ENCODE data around the gene GAD1.

GAD1 gene

DNA sequence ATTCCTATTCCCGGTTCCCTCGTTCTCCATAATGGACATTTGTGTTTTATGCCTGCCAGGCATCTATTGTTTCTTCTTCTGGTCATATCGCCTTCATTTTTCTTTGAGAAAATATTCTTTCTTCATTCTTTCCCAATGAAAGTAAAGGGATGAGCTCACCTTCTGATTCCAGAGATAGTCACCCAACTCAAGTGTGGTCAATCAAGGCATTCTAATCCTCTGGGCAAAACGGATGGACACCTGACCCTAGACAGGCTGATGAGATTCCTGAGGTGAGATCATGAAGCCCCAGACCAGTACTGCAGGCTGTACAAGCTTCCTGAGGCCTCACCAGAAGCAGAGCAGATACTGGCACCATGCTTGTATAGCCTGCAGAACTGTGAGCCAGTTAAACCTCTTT lies 52.8 kb downstream of the GAD1 start:
- H3K36me3 ChIP-seq (ENCODE audit: low read length): no peaks in the 10 kb centered on the region
- H3K4me2 ChIP-seq (ENCODE audit: low read depth, low read length, poor library complexity, severe bottlenecking): no peak overlapping the region
- no peak overlapping the region for H2AFZ ChIP-seq (ENCODE audit: low read depth, low read length, severe bottlenecking)
- no peaks in the 10 kb centered on the region for H3F3A ChIP-seq (ENCODE audit: insufficient read depth)
- H4K20me1 ChIP-seq (ENCODE audit: low read depth, low read length): no peaks in the 10 kb centered on the region
- H3K27me3 ChIP-seq (ENCODE audit: low read length): no peaks in the 10 kb centered on the region
- TF ChIP-seq EZH2phosphoT487 (conservative IDR thresholded peaks at IDR 0.05; ENCODE audit: low read length): no peak
- TF ChIP-seq CTCF (IDR thresholded peaks at IDR 0.05; ENCODE audit: insufficient read depth, low read length, poor library complexity, severe bottlenecking): no peak
- H3K4me3 ChIP-seq (ENCODE audit: insufficient read depth, low read length, poor library complexity, severe bottlenecking): no peak overlapping the region
- no peaks in the 10 kb centered on the region for H3K79me2 ChIP-seq (ENCODE audit: insufficient read depth, low read length)
- no peaks in the 10 kb centered on the region for H3K9me2 ChIP-seq (replicated peaks; ENCODE audit: insufficient read depth, low read length)
- no peak overlapping the region for H3K27ac ChIP-seq (ENCODE audit: low read depth, low read length)
- no peaks in the 10 kb centered on the region for H3K9me3 ChIP-seq (ENCODE audit: insufficient read depth, low read length)
- no peak overlapping the region for H3K9ac ChIP-seq (ENCODE audit: low read length)

- peak overlapping the region; percentile 77 for H2AFZ ChIP-seq (ENCODE audit: low read depth, low read length, severe bottlenecking)
- H3K9me3 ChIP-seq (ENCODE audit: insufficient read depth, low read length): no peaks in the 10 kb centered on the region
- TF ChIP-seq CTCF (IDR thresholded peaks at IDR 0.05; ENCODE audit: insufficient read depth, low read length, poor library complexity, severe bottlenecking): peak; percentile 94
- no peak for TF ChIP-seq EZH2phosphoT487 (conservative IDR thresholded peaks at IDR 0.05; ENCODE audit: low read length)
- no peak overlapping the region for H3K4me3 ChIP-seq (ENCODE audit: insufficient read depth, low read length, poor library complexity, severe bottlenecking)
- H3K9me2 ChIP-seq (replicated peaks; ENCODE audit: insufficient read depth, low read length): no peaks in the 10 kb centered on the region
- H3K36me3 ChIP-seq (ENCODE audit: low read length): no peaks in the 10 kb centered on the region
- H3K9ac ChIP-seq (ENCODE audit: low read length): peak overlapping the region; percentile 3; the same call in 1 of the 2 replicates
- no peak overlapping the region for H3K27ac ChIP-seq (ENCODE audit: low read depth, low read length)
- peak overlapping the region; percentile 26 for H3K4me2 ChIP-seq (ENCODE audit: low read depth, low read length, poor library complexity, severe bottlenecking)
- no peaks in the 10 kb centered on the region for H3F3A ChIP-seq (ENCODE audit: insufficient read depth)
- no peaks in the 10 kb centered on the region for H3K79me2 ChIP-seq (ENCODE audit: insufficient read depth, low read length)
- no peaks in the 10 kb centered on the region for H3K27me3 ChIP-seq (ENCODE audit: low read length)
- H4K20me1 ChIP-seq (ENCODE audit: low read depth, low read length): no peaks in the 10 kb centered on the region
These were observed 56.5 kb downstream of the GAD1 start for GRCh38 chr2:170873035-170873692.

GRCh38 chr2:170878066-170878465 lies 61.4 kb downstream of the GAD1 start:
- H3F3A ChIP-seq (ENCODE audit: insufficient read depth): no peaks in the 10 kb centered on the region
- no peaks in the 10 kb centered on the region for H3K79me2 ChIP-seq (ENCODE audit: insufficient read depth, low read length)
- H4K20me1 ChIP-seq (ENCODE audit: low read depth, low read length): no peaks in the 10 kb centered on the region
- TF ChIP-seq EZH2phosphoT487 (conservative IDR thresholded peaks at IDR 0.05; ENCODE audit: low read length) (no peak), CTCF (IDR thresholded peaks at IDR 0.05; ENCODE audit: insufficient read depth, low read length, poor library complexity, severe bottlenecking) (no peak)
- H3K9me2 ChIP-seq (replicated peaks; ENCODE audit: insufficient read depth, low read length): no peaks in the 10 kb centered on the region
- no peaks in the 10 kb centered on the region for H3K27me3 ChIP-seq (ENCODE audit: low read length)
- no peak overlapping the region for H3K4me3 ChIP-seq (ENCODE audit: insufficient read depth, low read length, poor library complexity, severe bottlenecking)
- H3K36me3 ChIP-seq (ENCODE audit: low read length): no peaks in the 10 kb centered on the region
- H3K4me2 ChIP-seq (ENCODE audit: low read depth, low read length, poor library complexity, severe bottlenecking): no peak overlapping the region
- H3K9ac ChIP-seq (ENCODE audit: low read length): no peak overlapping the region
- no peaks in the 10 kb centered on the region for H3K9me3 ChIP-seq (ENCODE audit: insufficient read depth, low read length)
- no peak overlapping the region for H3K27ac ChIP-seq (ENCODE audit: low read depth, low read length)
- H2AFZ ChIP-seq (ENCODE audit: low read depth, low read length, severe bottlenecking): no peak overlapping the region

All from SU-DHL-6 (cell line).